ENCODE measurements around the gene MCC.

The MCC gene

DNA sequence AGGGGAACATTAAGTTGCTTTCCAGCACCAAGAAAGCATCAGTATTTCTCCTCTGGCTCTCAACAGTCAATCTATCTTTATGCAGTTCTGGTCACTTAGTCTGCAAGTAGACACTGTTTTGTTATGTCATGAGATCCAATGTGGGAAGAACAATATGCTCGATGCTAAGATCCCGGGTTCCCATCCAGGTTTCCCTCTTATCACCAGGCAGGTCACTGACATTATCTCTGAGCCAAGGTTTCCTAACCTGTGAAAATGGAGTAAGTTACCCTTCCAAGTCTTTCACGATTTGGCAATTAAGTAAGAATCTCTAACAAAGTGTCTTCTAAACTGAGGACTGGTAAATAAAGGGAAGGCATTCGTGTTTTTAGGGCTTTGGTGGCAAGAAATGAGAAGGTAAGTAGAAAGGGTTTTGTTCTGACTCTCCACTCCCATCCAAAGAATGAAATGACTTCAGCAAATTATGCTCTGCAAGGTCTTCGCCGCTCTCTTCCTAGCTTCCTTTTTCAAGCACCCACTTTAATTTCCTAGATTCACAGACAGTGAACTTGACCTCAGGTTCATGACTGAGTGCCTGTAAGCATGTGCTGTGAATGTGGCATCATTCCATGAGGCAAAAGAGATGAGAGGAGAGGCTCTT, 425.3 kb downstream of the MCC start:
- DNase-seq: no peak

DNA sequence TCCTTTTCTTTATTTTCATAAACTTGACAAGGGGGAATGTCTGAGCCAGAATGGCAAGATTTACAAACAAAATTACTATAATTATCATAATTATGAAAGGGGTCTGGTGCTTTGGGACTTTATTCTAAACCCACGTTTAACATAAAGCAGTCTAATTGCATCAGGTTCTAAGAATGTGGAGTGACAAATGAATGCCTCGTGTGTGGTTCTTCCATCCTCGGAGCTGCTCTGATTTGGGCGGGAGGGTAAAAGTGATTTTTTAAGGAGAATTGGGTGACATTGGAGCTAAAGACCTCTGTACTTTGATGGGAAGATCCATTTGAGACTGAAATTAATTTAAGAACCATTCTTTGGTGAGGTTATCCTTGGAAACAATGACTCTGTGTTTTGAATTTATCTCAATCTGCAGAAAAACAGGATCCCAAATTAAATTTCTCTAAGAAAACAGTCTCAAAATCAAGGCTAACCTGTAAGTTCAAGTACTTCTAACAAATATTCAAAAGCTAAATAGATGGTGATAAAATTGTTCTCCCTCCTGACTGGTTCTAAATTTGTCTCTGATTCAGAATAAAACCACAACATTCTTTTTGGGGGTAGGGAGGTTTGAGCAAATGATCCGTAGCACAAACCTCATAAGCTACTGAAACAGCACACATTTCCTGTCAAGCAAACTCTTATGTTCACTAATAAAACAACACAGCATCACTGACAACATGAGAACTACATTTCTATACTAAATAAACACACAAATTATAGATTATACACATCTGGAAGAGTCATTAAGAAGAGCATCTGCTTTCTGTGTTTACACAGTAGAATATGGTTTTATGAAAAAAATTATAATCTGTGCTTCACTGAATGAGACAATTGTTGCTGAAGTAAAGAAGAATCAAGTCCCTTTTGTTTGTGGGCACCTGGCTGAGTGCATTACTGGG, 426.1 kb downstream of the MCC start:
- no peak for DNase-seq

DNA sequence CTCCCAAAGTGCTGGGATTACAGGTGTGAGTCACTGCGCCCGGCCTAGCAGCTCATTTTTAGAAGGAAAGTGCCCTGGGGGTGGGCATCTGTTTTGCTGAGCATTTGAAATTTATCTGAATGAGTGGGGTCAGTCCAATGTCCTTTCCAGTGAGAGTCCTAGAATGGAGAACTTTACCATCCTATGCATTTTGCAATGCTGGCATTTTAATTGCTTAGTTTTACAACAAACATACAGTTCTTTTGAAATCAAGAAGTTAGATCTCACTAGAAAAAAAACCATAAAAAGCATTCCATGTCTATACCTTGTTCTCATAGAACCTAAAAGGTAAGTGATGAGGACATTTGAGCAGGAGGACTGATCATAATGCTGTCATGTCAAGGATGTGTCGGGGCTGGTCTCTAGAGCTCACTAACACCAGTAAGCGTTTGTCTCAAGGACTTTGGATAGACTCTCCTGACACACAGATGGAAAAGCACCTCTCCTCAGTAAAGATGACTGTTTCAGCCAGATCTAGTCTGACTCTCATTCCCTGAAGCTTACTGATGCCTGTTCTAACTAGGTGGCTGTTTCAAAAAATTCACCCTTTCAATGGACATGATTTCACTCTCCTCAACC, 427.7 kb downstream of the MCC start:
- no peak for DNase-seq

DNA sequence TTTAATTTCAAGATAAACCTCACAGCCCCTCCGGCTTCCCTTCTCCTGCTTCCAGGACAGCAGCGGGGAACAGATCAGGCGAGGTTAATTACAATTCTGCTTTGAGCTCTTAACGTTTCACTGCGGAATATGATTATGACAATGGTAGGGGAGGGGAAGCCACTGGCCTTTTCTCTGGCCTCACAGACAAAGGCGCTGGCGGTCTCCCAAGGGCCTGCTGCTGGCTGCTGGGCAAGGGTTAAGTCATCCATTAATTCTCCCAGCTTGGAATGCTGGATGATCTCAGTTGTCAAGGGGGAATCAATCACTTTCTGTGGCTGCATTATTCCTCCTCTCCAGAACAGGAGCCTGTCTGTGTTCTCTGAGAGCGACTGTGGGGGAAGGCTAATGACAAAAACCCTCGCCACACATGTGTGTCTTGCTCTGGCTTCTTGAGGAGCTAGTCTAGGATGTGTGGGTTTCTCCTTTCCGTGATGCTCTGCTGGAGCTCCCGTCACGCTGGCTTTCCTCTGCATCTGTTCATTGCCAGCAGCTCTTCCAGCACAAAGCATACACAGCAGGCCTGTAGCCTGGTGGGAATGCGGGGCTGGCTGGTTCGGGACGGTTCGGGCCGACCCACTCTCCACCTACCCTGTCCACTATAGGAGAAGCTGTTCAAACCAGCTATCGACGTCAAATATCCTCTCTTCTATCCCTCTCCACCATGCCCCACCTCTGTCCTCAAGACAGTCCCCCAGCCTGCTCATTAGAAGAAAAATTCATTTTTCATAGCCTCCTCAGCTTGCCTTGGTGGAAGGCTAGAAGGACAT, 428.8 kb downstream of the MCC start:
- no peak for DNase-seq

DNA sequence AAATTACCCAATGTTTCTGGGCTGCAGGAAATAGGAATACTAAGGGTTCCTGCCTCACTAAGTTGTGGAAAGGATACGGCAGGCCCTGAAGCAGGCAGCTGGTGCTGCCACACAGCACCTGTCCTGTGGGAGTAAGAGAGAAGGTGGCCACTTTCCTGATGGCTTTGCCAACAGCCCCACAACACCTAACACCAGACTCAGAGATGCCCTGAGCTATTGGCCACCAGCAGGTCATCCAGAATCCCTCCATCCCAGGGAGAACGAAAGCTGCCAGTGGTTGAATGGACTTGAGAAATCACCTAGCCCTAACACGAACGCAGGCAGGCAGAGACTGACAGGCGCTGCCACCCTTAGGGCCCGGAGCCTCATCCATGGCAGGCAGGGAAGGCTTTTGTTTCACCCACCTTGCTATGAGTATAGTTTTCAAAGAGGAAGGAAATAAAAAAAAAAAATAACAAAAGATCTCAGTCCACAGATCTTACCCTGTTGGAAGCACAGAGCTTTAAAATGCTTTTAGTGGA, 429.5 kb downstream of the MCC start:
- DNase-seq: no peak

DNA sequence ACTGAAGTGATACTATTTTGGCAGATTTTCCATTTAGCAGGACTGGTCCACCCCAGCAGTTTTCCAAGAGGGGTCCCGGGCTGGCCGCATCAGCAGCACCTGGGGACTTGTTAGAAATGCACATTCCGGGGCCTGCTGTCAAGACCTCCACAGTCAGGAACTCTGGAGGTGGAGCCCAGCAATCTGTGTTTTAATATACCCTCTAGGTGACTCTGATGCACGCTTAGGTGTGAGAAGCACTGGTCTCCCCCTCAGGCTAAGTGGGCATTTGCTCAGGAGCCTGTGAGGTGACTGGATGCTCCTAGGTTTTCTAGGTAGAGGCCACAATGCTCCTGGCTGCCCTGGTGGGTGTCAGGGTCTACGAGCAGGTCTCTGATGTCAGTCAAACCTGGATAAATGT, 430.0 kb downstream of the MCC start:
- DNase-seq: no peak

DNA sequence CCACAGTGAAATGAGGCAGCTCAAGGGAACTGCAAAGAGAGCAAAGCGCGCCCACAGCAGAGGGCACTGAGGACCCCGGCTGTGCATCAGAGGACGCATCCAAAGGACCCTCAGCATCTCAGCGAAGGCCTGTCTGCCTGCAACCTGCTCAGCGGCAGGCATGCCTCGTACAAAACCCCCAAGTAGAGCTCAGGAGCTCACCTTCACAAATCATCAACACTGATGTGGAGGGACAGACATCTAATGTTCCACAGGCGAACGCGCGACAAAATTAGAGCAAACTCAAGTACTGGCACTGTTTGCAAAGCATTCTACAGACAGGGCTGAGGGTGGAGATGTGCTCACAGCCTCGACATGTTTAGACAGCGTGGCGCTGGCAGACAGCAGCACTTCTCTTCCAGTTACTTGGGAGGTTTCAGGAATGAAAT, 430.7 kb downstream of the MCC start:
- DNase-seq: no peak

DNA sequence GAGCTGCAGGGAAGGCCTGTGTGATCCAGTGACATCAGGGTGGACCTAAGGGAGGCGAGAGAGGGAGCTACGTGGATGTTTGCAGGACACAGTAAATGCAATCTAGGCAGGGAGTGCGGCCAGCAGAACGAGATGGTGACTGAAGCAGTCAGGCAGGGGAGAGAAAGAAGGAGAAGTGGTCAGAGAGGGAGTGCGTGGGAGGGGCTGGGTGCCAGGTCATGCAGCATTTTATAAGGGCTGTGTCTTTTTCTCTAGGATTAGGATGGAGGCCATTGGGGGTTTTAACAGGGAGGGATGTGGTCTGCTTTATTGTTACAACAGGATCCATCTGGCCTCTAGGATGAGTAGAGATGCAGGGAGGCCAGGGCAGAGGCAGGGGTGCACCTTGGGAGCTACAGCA, 431.3 kb downstream of the MCC start:
- no peak for DNase-seq

DNA sequence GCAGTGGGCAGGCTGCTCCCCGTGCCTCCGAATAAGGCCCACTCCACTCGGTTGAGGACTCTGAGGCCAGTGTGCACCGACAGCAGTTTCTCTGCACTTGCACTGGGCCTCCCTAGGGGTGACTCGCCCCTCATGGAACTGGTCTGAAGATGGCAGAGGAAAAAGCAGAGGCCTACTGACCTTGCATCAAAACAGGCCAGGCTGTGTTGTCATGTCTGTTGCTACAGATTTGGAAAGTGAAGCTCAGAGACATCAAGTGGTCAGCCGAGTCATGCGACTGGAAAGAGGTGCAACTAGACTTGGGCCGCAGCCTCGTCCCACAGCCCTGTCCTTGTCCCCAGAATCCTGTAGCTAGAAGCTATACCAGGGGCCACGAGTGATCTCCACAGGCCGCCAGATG, 433.4 kb downstream of the MCC start:
- no peak for DNase-seq

DNA sequence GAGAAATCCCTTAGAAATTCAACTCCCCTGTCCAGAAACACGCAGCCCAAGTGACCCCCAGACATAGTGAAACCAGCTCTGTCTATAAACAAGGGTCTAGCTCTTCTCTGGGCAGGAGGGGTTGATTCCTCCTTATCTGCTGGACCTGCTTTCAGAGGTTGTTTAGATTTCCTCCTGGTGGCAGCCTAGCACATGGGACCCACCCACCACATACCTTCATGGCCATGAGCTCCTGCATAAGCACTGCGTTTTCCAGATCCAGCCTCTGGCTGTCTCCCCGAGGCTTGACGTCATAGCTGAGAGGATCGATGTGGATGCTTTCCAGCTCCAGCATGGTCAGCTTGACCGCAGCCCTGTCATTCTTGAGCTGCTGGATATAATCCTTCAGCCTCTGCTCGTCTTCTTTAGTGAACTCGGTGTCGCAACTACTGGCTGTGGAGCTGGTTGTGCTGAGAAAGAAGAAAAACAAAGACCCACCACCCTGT, 434.7 kb downstream of the MCC start:
- no peak for DNase-seq

DNA sequence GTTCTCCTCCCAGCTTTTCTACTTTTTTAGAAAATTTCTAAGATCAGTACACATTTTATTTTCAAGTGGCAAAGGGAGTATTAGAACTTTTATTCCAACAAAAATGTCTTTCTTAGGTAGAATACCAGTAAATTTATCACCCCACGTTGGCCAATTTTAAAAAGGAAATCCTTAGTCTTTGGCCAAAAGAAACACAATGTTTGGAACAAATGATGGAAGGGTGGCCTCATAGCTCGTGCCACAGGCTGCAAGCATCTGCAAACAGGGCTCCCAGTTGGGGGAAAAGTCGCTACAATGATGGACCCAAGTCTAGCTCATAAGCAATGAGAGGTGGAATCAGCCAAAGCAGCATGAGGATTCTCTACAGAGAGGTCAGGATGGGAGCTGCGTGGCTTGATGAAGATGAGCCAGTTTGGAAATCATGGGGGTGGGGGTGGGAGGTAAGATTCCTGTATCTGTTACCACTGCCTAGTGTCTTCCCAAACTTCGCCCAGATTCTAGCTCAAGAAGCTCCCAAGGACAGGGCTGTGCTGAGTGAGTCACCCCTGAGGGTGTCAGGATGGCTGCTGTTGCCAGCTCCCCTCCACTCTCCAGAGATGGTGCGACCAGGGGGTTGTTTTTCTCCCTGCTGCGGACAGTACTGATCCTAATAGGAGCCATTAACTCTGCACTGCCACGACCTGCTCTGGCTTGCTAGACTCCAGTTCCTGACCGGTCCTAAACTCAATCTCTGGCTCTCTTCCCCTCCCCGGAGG, 436.0 kb downstream of the MCC start:
- no peak for DNase-seq

DNA sequence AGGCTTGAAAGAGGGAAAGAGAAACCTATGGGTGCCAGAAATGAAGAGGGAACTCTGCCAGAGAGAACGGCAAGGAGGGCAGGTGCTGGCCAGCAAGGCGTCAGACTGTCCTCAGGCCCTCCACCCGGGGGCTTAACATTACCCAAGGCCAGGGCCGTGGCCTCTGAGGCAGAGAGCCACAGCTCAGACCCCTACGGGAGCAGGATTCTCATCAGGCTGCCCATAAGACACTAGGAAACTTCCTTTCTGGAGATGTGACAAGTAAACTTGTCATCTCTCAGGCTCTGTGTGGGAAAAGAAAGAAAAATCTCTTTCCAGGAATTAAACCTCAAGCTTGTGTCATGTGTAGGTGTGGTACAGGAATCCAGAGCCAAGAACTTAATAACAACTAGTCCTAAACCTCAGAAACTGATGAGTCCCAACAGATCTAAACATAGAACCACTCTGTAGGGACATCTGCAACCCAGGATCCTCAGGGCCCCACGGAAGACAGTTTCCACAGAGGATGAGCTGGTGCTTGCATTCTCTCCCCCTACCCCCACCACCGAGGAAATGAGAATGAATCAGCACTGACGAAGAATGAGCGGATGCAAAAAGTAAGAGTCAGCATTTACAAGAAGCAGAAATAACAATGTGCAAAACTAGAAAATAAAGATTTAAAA, 437.4 kb downstream of the MCC start:
- DNase-seq: no peak

DNA sequence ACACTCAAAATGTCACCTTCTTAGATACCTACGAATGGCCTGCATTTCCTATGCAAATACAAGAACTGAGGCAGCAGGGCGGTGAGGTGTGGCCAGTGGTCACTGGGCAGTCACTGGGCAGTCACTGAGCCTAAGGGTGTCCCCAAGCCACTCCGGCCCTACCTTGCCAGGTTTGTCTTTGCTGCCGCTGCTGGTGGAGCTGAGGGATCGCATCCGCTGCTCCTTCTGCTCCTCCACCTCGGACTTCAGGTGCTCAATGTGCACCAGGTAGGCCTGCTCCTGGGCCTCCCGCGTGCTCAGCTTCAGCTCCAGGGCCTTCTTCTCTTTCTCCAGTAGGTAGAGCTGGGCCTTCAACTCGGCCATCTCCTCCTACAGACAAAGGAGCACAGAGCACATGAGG, 439.3 kb downstream of the MCC start:
- no peak for DNase-seq

DNA sequence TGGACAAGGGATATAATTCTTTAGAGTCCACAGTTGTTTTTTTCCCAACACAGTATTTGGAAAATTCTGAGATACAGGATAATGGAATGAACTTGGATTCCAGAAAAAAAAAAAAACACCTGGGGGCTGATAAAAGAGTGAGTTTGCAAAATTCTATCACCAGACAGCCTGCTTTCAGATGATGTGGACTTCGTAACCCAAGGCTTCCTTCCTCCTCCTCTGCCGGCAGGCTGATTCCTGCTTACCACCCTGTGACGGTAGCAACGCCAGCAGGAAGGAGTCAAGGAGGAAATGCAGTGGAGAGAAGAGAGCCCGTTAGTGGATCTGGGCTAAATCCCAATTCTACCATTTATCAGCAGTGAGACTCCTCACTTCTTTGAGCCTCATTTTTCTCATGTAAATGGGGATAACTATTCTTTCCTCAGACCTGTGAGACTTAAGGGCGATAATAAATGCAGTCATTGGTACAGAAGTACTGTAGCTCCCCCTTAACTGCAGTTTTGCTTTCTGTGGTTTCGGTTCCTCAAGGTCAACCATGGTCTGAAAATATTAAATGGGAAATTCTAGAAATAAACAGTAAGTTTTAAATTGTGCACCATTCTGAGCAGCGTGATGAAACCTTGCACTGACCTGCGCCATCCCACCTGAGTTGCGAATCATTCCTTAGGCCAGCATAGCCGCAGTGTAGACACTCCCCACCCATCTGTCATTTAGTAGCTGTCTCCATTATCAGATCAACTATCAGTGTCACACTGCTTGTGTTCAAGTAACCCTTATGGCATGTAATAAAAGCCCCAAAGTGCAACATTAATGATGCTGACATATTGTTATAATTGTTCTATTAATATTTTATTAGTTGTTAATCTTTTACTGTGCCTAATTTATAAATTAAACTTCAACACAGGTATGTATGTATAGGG, 440.3 kb downstream of the MCC start:
- no peak for DNase-seq

DNA sequence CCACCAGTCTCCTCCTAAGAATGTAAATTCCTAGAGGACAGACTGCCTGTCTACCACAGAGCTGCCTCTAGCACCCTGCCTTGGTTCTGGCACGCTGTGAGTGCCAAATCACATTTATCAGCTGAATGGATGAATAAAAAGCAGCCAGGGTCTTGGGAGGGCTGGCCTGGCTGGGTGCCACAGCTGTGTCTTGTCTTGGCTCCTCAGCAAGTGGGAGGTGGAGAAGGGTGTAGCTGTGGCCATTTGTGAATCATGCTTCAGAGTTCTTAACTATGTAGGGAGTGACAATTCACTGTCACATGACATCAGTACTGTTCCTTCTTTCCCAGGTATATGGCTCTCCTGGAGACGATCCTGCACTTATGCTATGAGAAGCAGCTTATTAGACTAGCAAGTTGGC, 441.0 kb downstream of the MCC start:
- DNase-seq: no peak

DNA sequence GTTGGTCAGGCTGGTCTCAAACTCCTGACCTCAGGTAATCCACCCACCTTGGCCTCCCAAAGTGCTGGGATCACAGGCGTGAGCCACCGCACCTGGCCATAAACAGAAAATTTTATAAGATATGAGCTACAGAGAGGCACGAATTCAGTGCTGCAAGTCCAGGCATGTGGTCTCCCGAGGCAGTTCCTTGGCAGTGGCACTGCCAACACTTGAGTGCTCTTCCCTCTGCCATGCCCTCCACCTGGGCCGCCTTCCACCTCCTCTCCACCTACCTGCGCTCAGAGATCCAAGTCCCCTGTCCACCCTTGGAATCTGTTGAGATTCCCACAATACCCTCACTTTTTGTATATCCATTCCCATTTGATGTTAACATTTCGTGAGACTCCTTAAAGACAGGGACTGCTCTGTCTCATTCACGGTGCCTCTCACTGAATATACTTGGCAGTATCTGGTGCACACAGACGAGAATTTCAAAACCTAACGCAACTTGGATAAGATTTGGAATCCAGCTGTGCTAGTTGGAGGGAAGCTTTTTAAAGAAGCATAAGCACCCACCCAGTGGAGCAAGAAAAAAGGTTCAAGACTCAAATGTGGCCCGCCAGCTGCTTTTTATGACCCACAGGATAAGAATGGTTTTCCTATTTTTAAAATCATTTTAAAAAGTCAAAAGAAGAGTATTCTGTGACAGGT, 443.3 kb downstream of the MCC start:
- no peak for DNase-seq

DNA sequence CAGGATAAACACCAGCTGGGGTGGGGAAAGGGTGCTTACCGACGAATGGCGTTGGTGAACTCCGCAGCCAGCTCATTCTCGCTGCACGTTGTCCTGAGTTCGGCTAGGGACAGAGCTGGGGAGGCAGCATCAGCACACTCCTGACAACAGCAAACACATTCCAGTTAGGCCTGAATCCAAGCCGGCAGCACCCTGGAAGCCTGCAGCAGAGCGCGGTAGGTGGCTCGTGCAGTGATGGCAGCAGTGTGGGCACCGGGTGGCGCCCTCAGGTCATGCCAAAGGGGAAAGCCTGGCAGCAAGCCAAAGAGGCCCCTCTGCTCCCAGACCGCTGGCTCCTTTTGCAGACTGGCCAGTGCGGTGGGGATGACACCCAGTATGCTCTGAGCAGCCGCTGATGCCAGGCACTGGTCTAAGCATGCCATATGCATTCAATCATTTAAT, 444.7 kb downstream of the MCC start:
- no peak for DNase-seq

DNA sequence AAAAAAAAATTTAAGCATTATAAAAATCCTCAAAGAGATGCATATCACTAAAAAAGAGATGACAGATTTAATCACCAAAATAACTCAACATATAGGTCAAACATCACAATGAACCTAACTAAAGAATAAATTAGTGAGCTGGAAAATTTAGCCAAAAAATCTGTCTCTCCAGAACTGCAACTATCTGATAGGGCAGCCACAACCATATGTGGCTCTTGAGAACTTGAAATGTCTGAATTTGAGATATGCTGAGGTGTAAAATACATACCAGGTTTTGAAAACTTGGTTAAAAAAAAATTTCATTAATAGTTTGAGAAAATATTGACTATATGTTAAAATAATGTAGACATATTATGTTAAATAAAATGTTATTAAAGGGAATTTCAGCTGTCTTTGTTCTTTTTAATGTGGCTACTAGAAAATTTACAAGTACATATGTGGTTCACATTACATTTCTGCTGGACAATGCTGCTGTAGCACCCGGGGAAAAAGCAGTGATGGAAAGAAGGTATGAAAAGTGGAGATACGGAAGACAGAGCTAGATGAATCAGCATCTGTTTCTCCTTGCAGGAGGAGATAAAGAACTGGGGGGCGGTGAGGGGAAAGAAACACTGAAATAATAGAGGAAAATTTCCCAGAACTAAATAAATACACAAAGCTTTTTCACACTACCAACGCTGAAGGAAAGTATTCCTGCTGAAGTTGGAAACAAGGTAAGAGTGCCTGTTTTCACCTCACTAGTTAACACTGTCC, 445.6 kb downstream of the MCC start:
- DNase-seq: no peak

Data from activated CD4-positive, alpha-beta T cell treated with anti-CD3 and anti-CD28 coated beads, Interleukin-2, amount 50 U/mL, for 4 hours (primary cell).